GM21528 (cell line): ENCODE measurements around the gene MRM1.
"Not testable (repeated sequence)": the region's sequence is repeated elsewhere in the genome, so short reads cannot be mapped to it uniquely, and the experiment has no call there.

ENCODE experiments used
- ATAC-seq: cut with Tn5 transposase; IDR thresholded peaks from one replicate; pipeline ENCODE4 v1.9.1; 2021; ENCODE audit warnings: mild to moderate bottlenecking, moderate library complexity; ENCODE audit not compliant: unreplicated experiment, low FRiP score

MRM1 gene

GRCh38 chr17:36600465-36600864 is 918 bp upstream of the MRM1 start:
- no peak for ATAC-seq

GRCh38 chr17:36600936-36601302 is 464 bp upstream of the MRM1 start:
- peak; percentile 11 for ATAC-seq

- ATAC-seq: no peak
These were observed 806 bp downstream of the MRM1 start for GRCh38 chr17:36602030-36602748.

- no peak for ATAC-seq
These were observed 1.6 kb downstream of the MRM1 start for GRCh38 chr17:36602924-36603384.

GRCh38 chr17:36605028-36605427 is 3.6 kb downstream of the MRM1 start:
- not testable (repeated sequence) for ATAC-seq

- no peak for ATAC-seq
These were observed 6.9 kb downstream of the MRM1 start for GRCh38 chr17:36608280-36608679.

- ATAC-seq: no peak
These were observed 7.6 kb downstream of the MRM1 start for GRCh38 chr17:36608794-36609497.

- ATAC-seq: no peak
These were observed 8.1 kb downstream of the MRM1 start for GRCh38 chr17:36609498-36609862.

GRCh38 chr17:36610474-36610873 is 9.1 kb downstream of the MRM1 start:
- no peak for ATAC-seq

GRCh38 chr17:36611345-36612072 is 10.1 kb downstream of the MRM1 start:
- no peak for ATAC-seq

- ATAC-seq: no peak
These were observed 10.9 kb downstream of the MRM1 start for GRCh38 chr17:36612323-36612722.

- no peak for ATAC-seq
These were observed 11.8 kb downstream of the MRM1 start for GRCh38 chr17:36613155-36613554.

GRCh38 chr17:36614081-36614480 is 12.7 kb downstream of the MRM1 start:
- no peak for ATAC-seq

GRCh38 chr17:36614933-36615332 is 13.6 kb downstream of the MRM1 start:
- ATAC-seq: no peak

- no peak for ATAC-seq
These were observed 15.0 kb downstream of the MRM1 start for GRCh38 chr17:36616061-36617029.

- ATAC-seq: no peak
These were observed 16.4 kb downstream of the MRM1 start for GRCh38 chr17:36617773-36618172.

- no peak for ATAC-seq
These were observed 21.9 kb downstream of the MRM1 start for GRCh38 chr17:36623281-36623680.

GRCh38 chr17:36625188-36625587 is 23.8 kb downstream of the MRM1 start:
- no peak for ATAC-seq

- ATAC-seq: no peak
These were observed 25.7 kb downstream of the MRM1 start for GRCh38 chr17:36627101-36627500.

- ATAC-seq: no peak
These were observed 27.2 kb downstream of the MRM1 start for GRCh38 chr17:36628576-36628975.
